DOHH2 (cell line): ENCODE results near the gene ZNF576.

Source experiments
- EZH2phosphoT487 ChIP-seq: fragments of 200-600 bp; sonication (generic); IDR thresholded peaks from 2 replicates; pipeline ENCODE4 v1.6.1; 2017; ENCODE audit warnings: borderline replicate concordance, mild to moderate bottlenecking, antibody characterized with exemption, low read length, moderate library complexity, mixed read lengths
- TF ChIP-seq, protein P1 (sequence below): fragments of 200-600 bp; sonication (generic); IDR thresholded peaks from one replicate; pipeline ENCODE4 v1.5.1; 2014; ENCODE audit warnings: antibody characterized with exemption, mild to moderate bottlenecking, low read depth, low read length; ENCODE audit not compliant: poor library complexity, severe bottlenecking

- TF ChIP-seq, protein P1, sequence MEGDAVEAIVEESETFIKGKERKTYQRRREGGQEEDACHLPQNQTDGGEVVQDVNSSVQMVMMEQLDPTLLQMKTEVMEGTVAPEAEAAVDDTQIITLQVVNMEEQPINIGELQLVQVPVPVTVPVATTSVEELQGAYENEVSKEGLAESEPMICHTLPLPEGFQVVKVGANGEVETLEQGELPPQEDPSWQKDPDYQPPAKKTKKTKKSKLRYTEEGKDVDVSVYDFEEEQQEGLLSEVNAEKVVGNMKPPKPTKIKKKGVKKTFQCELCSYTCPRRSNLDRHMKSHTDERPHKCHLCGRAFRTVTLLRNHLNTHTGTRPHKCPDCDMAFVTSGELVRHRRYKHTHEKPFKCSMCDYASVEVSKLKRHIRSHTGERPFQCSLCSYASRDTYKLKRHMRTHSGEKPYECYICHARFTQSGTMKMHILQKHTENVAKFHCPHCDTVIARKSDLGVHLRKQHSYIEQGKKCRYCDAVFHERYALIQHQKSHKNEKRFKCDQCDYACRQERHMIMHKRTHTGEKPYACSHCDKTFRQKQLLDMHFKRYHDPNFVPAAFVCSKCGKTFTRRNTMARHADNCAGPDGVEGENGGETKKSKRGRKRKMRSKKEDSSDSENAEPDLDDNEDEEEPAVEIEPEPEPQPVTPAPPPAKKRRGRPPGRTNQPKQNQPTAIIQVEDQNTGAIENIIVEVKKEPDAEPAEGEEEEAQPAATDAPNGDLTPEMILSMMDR = no peak
- no peak for TF ChIP-seq EZH2phosphoT487
Observed at GRCh38 chr19:43607238-43608205, 11.1 kb downstream of the ZNF576 start.
